Endothelial cell of umbilical vein (primary cell): ENCODE measurements around the gene TNFAIP8L3. TPM values are rescaled to one million over a fixed set of nuclear protein-coding genes. Genes with fewer than 3 reads are reported as not detected.

Experiments
- BruUV-seq: library from RNA; stranded (reverse); fragments of 400-500 nt; replicated peaks from 2 replicates; lab custom pipeline; 2021; lab: Mats Ljungman, UMichigan
- CTCF ChIA-PET: fragments of 300-600, 350-600 bp; sonication (Branson Sonifier 250); formaldehyde crosslinking; loops from one replicate; lab custom pipeline; 2021; ENCODE audit warnings: antibody characterized with exemption, inconsistent platforms; lab: Charles Lee
- POLR2A ChIA-PET: fragments of 300-600, 350-600 bp; sonication (Branson Sonifier 250); formaldehyde crosslinking; loops from one replicate; lab custom pipeline; 2021; ENCODE audit warnings: antibody characterized with exemption, inconsistent platforms; lab: Charles Lee
- DNase-seq: peaks from one replicate; pipeline ENCODE4 v3.0.0-alpha.2; 2011; ENCODE audit warnings: low read depth, low spot score
- FAIRE-seq: peaks from 2 replicates; lab custom pipeline; 2011; peaks lifted over from hg19 to GRCh38; lab: Jason Lieb, UNC
- H2AFZ ChIP-seq: 2 replicates; pipeline ENCODE4 v1.6.0; 2012; ENCODE audit warnings: low read depth, low read length, control low read depth, inconsistent platforms
- H3K27ac ChIP-seq: 2 replicates; pipeline ENCODE4 v1.5.1; 2011; ENCODE audit warnings: low read depth, mild to moderate bottlenecking, control low read depth, low read length, moderate library complexity; ENCODE audit not compliant: insufficient read depth
- H3K27me3 ChIP-seq, 2 experiments: 2 replicates each; pipeline versions ENCODE4 v1.6.0 to v1.6.1; 2011; ENCODE audit warnings: low read length in 2 of 2, mixed read lengths in 1 of 2; ENCODE audit not compliant: control insufficient read depth in 2 of 2, insufficient read depth in 2 of 2
- H3K36me3 ChIP-seq, 2 experiments: 2 replicates in 1 of 2; 3 replicates in 1 of 2; pipeline ENCODE4 v1.5.1; 2011; ENCODE audit warnings: low read length in 2 of 2, mild to moderate bottlenecking in 1 of 2, moderate library complexity in 1 of 2; ENCODE audit not compliant: control insufficient read depth in 2 of 2, insufficient read depth in 2 of 2; ENCODE audit errors: extremely low read depth in 1 of 2
- H3K4me1 ChIP-seq: 3 replicates; pipeline ENCODE4 v1.5.1; 2011; ENCODE audit warnings: mild to moderate bottlenecking, low read length; ENCODE audit not compliant: control insufficient read depth, insufficient read depth; ENCODE audit errors: extremely low read depth
- H3K4me2 ChIP-seq: 2 replicates; pipeline ENCODE4 v1.6.1; 2011; ENCODE audit warnings: low read length, control low read depth, mixed read lengths; ENCODE audit not compliant: insufficient read depth
- H3K4me3 ChIP-seq, 3 experiments: fragments of 200-600 bp in 1 of 3; sonication (generic), shearing (Covaris generic) in 1 of 3; replicated peaks in 1 of 3; 2 replicates each; pipeline ENCODE4 v1.5.1; 2011 to 2016; ENCODE audit warnings: control low read depth in 3 of 3, low read length in 3 of 3, mild to moderate bottlenecking in 2 of 3, inconsistent platforms in 1 of 3, low read depth in 1 of 3, moderate library complexity in 1 of 3; ENCODE audit not compliant: insufficient read depth in 1 of 3
- H3K79me2 ChIP-seq: 2 replicates; pipeline ENCODE4 v1.6.0; 2012; ENCODE audit warnings: low read length, inconsistent platforms; ENCODE audit not compliant: control insufficient read depth, insufficient read depth
- H3K9ac ChIP-seq: replicated peaks from 2 replicates; pipeline ENCODE3; 2011; ENCODE audit warnings: low read length, control low read depth; ENCODE audit not compliant: insufficient read depth; ENCODE audit errors: extremely low read depth
- H3K9me1 ChIP-seq: replicated peaks from 3 replicates; pipeline ENCODE4 v1.6.0; 2011; ENCODE audit warnings: mild to moderate bottlenecking, low read length; ENCODE audit not compliant: control insufficient read depth, insufficient read depth; ENCODE audit errors: extremely low read depth
- H3K9me3 ChIP-seq: replicated peaks from 2 replicates; pipeline ENCODE4 v1.5.1; 2012; ENCODE audit warnings: low read length, inconsistent platforms; ENCODE audit not compliant: control insufficient read depth, insufficient read depth
- H4K20me1 ChIP-seq: replicated peaks from 2 replicates; pipeline ENCODE3; 2011; ENCODE audit warnings: mild to moderate bottlenecking, low read length; ENCODE audit not compliant: control insufficient read depth, insufficient read depth; ENCODE audit errors: extremely low read depth
- CTCF ChIP-seq, 2 donors: IDR thresholded peaks; 1 replicate in 1 of 2; 2 replicates in 1 of 2; pipeline ENCODE4 v1.5.1; 2011; ENCODE audit warnings: low read length in 2 of 2, mild to moderate bottlenecking in 2 of 2, moderate library complexity in 2 of 2, control low read depth in 1 of 2, inconsistent platforms in 1 of 2, low read depth in 1 of 2; ENCODE audit not compliant: insufficient read depth in 1 of 2; ENCODE audit errors: extremely low read depth in 1 of 2
- EZH2 ChIP-seq: IDR thresholded peaks from 2 replicates; pipeline ENCODE4 v1.6.1; 2012; ENCODE audit warnings: borderline replicate concordance, low read depth, mild to moderate bottlenecking, moderate library complexity, low read length, inconsistent platforms; ENCODE audit not compliant: severe bottlenecking
- FOS ChIP-seq: IDR thresholded peaks from 2 replicates; pipeline ENCODE4 v1.6.1; 2011; ENCODE audit warnings: mild to moderate bottlenecking, low read length, moderate library complexity, borderline replicate concordance; ENCODE audit not compliant: insufficient read depth
- GATA2 ChIP-seq: IDR thresholded peaks from 2 replicates; pipeline ENCODE4 v1.7.0; 2011; ENCODE audit warnings: low read depth, mild to moderate bottlenecking, moderate library complexity, mixed read lengths, low read length; ENCODE audit not compliant: insufficient read length, insufficient read depth
- JUN ChIP-seq: IDR thresholded peaks from 2 replicates; pipeline ENCODE4 v1.6.1; 2011; ENCODE audit warnings: borderline replicate concordance, low read depth; ENCODE audit not compliant: insufficient read length, insufficient read depth
- MAX ChIP-seq: IDR thresholded peaks from 2 replicates; pipeline ENCODE4 v1.6.1; 2011; ENCODE audit not compliant: insufficient read depth, insufficient read length
- MYC ChIP-seq: IDR thresholded peaks from one replicate; pipeline ENCODE4 v1.6.1; 2011; ENCODE audit warnings: mild to moderate bottlenecking, low read depth, low read length
- POLR2A ChIP-seq: IDR thresholded peaks from 2 replicates; pipeline ENCODE4 v1.6.1; 2012; ENCODE audit warnings: low read depth, mild to moderate bottlenecking, control low read depth, low read length
- POLR2AphosphoS5 ChIP-seq: IDR thresholded peaks from 2 replicates; pipeline ENCODE4 v1.6.1; 2012; ENCODE audit warnings: low read depth, mild to moderate bottlenecking, control low read depth, low read length, moderate library complexity; ENCODE audit not compliant: insufficient read depth
- dilution Hi-C: fragments of 300-500 bp; cut with MboI; formaldehyde crosslinking; loops from one replicate; pipeline ENCODE4 v1.15.0; 2019; ENCODE audit warnings: low sequenced_read_pairs; ENCODE audit not compliant: extremely low pct_ligation_motif_present
- intact Hi-C: fragments of 100-400 bp; cut with micrococcal nuclease; formaldehyde crosslinking; loops from one replicate; pipeline ENCODE4 v1.10.0; 2022
- polyA plus RNA-seq, 4 experiments: library from polyadenylated mRNA; depleted of rRNA in 3 of 4; stranded (reverse) in 3 of 4; unstranded in 1 of 4; fragments of >200 nt; gene quantifications; 2 replicates each; pipeline versions ENCODE4 v1.2.1 to v1.2.3, GENCODE V29; 2011 to 2012; ENCODE audit warnings: missing spikeins in 1 of 4
- total RNA-seq: library from RNA; stranded (reverse); gene quantifications from 2 replicates; pipeline ENCODE4 v1.2.3, GENCODE V29; 2021

Gene TNFAIP8L3
- total and polyA plus RNA-seq, 2 donors (not counting 3 experiments of a cell fraction or from before 2014, with no cell fraction given): 8.8 to 38.3 TPM

- Histone ChIP-seq H4K20me1 (no peaks in the 10 kb centered on the region), H3K9ac (peak overlapping the region; percentile 54), H2AFZ (no peak overlapping the region), H3K4me1 (peaks cover 26% of the 10 kb centered on the region), H3K27ac (peak overlapping the region; percentile 91), H3K79me2 (no peaks in the 10 kb centered on the region), H3K9me3 (no peaks in the 10 kb centered on the region), H3K4me3 (no peak overlapping the region), H3K27me3 (no peaks in the 10 kb centered on the region), H3K36me3 (no peaks in the 10 kb centered on the region), H3K4me2 (peak overlapping the region; percentile 17), H3K9me1 (no peaks in the 10 kb centered on the region)
- CTCF ChIA-PET: interaction anchor here (2.3 to 5.0 kb wide), 4 partner anchors 10 to 61 kb away, joined by 18 to 88 read pairs (median 44); partner anchors contain the start of gene TNFAIP8L3
- intact Hi-C loops (loop anchor here (1.0 kb wide), 2 partner anchors 10 to 34 kb away; no protein-coding TSS in a partner anchor), dilution Hi-C loops (no loop called here)
- POLR2A ChIA-PET: interaction anchor here (1.8 kb wide), 2 partner anchors 11 to 35 kb away, joined by 5 to 6 read pairs; no protein-coding TSS in a partner anchor
- DNase-seq (no peak), FAIRE-seq (peak; percentile 33)
- BruUV-seq: TSS peak; percentile 62
- TF ChIP-seq EZH2 (no peak), POLR2AphosphoS5 (no peak), POLR2A (no peak), CTCF (IDR thresholded peaks at IDR 0.05; ENCODE audit: extremely low read depth in 1 of 2, insufficient read depth in 1 of 2, low read depth in 1 of 2, low read length in 2 of 2) (no peak), GATA2 (no peak), JUN (peak; percentile 23), MYC (no peak), MAX (no peak), FOS (peak; percentile 35)
These were observed 37.0 kb upstream of the TNFAIP8L3 start for GRCh38 chr15:51131596-51132290.
